ENCODE data around the gene CNTN4.

CNTN4 gene

DNA sequence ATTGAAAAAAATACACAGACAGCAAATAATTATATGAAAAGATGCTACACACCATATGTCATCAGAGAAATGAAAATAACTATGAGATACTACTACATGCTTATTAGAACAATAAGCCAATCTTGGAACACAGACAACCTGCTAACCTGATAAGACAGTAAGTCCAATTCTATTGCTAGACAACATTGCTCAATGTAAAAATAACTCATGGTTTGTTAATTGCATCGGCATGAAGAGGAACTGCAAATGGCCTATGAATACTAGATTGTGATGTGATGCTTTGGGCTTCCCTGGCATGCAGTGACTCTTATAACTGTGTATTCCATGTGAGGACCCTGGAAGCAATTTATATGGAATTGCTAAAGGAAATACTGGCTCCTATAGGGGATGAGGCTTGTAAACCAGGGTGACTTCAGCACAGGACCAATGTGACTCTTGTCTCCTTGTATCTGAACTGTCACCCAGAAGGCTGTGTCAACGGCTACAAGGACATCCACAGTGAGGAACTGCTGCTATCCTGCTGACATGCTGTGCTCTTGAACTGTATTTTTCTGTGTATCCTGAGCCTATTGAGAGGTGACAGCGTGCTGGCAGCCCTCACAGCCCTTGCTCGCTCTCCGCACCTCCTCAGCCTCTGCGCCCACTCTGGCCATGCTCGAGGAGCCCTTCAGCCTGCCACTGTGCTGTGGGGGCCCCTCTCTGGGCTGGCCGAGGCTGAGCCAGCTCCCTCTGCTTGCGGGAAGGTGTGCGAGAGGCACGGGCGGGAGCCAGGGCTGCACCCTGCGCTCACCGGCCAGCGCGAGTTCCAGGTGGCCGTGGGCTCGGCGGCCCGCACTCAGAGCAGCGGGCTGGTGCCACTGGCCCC is 385.7 kb downstream of the CNTN4 start:
- Histone ChIP-seq H3K4me1 (ENCODE audit: control insufficient read depth, insufficient read depth, low read length) (no peaks in the 10 kb centered on the region), H3K4me3 (ENCODE audit: low read length) (no peak overlapping the region), H3K9me3 (ENCODE audit: control insufficient read depth, low read length) (no peaks in the 10 kb centered on the region), H3K27me3 (replicated peaks; ENCODE audit: control insufficient read depth, insufficient read depth, low read length) (no peaks in the 10 kb centered on the region), H3K36me3 (ENCODE audit: control insufficient read depth, insufficient read depth, low read length, severe bottlenecking) (no peaks in the 10 kb centered on the region), H3K9ac (ENCODE audit: low read length) (no peak overlapping the region)
- no peak for DNase-seq (ENCODE audit: low read depth)

DNA sequence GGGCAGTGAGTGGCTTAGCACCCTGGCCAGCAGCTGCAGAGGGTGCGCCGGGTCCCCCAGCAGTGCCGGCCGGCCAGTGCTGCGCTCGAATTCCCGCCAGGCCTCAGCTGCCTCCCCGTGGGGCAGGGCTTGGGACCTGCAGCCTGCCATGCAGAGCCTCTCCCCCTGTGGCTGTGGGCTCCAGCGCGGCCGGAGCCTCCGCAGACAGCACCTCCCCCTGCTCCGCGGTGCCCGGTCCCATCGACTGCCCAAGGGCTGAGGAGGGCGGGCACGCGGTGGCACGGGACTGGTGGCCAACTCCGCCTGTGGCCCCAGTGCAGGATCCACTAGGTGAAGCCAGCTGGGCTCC is 386.3 kb downstream of the CNTN4 start:
- Histone ChIP-seq H3K4me3 (ENCODE audit: low read length) (no peak overlapping the region), H3K27me3 (replicated peaks; ENCODE audit: control insufficient read depth, insufficient read depth, low read length) (no peaks in the 10 kb centered on the region), H3K9me3 (ENCODE audit: control insufficient read depth, low read length) (no peaks in the 10 kb centered on the region), H3K4me1 (ENCODE audit: control insufficient read depth, insufficient read depth, low read length) (no peaks in the 10 kb centered on the region), H3K9ac (ENCODE audit: low read length) (no peak overlapping the region), H3K36me3 (ENCODE audit: control insufficient read depth, insufficient read depth, low read length, severe bottlenecking) (no peaks in the 10 kb centered on the region)
- DNase-seq (ENCODE audit: low read depth): no peak

DNA sequence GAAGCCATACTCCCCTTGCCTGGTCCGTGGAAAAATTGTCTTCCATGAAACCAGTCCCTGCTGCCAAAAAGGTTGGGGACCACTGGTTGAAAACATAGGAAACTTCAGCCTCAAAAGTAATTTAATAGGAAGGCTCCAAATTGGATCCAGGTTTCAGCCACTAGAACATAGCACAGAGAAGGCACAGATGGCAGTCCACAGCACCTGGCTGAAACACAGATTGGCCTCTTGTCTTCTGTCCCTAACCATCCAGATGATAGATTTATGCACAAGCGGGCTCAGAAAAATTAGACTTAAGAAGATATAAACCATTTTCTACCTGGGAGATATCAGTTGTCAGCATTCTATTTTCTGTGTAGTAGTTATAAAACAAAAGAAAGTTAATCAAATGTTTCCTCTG is 397.1 kb downstream of the CNTN4 start:
- H3K27me3 ChIP-seq (replicated peaks; ENCODE audit: control insufficient read depth, insufficient read depth, low read length): no peaks in the 10 kb centered on the region
- H3K9ac ChIP-seq (ENCODE audit: low read length): no peak overlapping the region
- no peaks in the 10 kb centered on the region for H3K36me3 ChIP-seq (ENCODE audit: control insufficient read depth, insufficient read depth, low read length, severe bottlenecking)
- H3K4me3 ChIP-seq (ENCODE audit: low read length): no peak overlapping the region
- H3K4me1 ChIP-seq (ENCODE audit: control insufficient read depth, insufficient read depth, low read length): no peaks in the 10 kb centered on the region
- DNase-seq (ENCODE audit: low read depth): no peak
- no peaks in the 10 kb centered on the region for H3K9me3 ChIP-seq (ENCODE audit: control insufficient read depth, low read length)

DNA sequence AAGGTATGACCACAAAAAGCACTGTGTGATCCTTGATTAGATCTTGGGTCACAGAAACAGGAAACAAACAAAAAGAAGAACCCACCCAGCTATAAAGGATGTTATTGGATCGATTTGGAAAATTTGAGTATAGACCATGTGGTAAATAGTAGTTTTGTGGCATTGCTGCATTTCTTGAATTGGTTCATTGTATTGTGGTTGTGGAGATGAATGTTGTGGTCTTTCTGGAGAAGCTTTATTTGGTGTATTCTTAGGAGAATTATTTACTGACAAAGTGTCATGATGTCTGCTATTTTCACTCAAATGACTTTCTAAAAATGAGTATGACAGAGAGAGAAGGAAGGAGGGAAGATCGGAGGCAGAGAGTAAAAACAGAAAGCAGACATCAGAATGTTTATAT is 406.2 kb downstream of the CNTN4 start:
- no peak for DNase-seq (ENCODE audit: low read depth)
- Histone ChIP-seq H3K4me1 (ENCODE audit: control insufficient read depth, insufficient read depth, low read length) (no peaks in the 10 kb centered on the region), H3K9ac (ENCODE audit: low read length) (no peak overlapping the region)

DNA sequence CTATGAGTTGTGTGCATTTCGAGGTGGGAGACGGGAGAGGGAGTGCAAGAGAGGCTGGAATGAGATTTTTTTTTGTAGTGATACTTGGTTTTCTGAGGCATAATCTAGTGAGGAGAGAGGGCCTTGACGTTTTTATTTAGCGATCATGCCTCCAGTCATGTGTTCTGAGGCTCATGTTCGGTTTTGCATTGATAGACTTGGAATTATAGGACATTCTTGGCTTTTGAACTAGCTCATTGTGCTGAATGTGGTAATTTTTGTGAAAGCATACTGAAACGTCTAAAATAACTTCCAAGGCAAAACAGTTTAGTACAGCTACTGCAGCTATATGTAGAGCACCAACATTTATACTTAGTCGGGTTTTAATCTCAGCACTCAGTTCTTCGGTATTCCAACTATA is 408.1 kb downstream of the CNTN4 start:
- no peaks in the 10 kb centered on the region for H3K27me3 ChIP-seq (replicated peaks; ENCODE audit: control insufficient read depth, insufficient read depth, low read length)
- no peak for DNase-seq (ENCODE audit: low read depth)
- no peak overlapping the region for H3K9ac ChIP-seq (ENCODE audit: low read length)
- H3K36me3 ChIP-seq (ENCODE audit: control insufficient read depth, insufficient read depth, low read length, severe bottlenecking): no peaks in the 10 kb centered on the region
- no peak overlapping the region for H3K4me3 ChIP-seq (ENCODE audit: low read length)
- H3K4me1 ChIP-seq (ENCODE audit: control insufficient read depth, insufficient read depth, low read length): no peaks in the 10 kb centered on the region
- no peaks in the 10 kb centered on the region for H3K9me3 ChIP-seq (ENCODE audit: control insufficient read depth, low read length)

More for the DNA sequence above, 406.2 kb downstream of the CNTN4 start:
- Histone ChIP-seq H3K27me3 (replicated peaks; ENCODE audit: control insufficient read depth, insufficient read depth, low read length) (no peaks in the 10 kb centered on the region), H3K9me3 (ENCODE audit: control insufficient read depth, low read length) (no peaks in the 10 kb centered on the region), H3K4me3 (ENCODE audit: low read length) (no peak overlapping the region), H3K36me3 (ENCODE audit: control insufficient read depth, insufficient read depth, low read length, severe bottlenecking) (no peaks in the 10 kb centered on the region)

DNA sequence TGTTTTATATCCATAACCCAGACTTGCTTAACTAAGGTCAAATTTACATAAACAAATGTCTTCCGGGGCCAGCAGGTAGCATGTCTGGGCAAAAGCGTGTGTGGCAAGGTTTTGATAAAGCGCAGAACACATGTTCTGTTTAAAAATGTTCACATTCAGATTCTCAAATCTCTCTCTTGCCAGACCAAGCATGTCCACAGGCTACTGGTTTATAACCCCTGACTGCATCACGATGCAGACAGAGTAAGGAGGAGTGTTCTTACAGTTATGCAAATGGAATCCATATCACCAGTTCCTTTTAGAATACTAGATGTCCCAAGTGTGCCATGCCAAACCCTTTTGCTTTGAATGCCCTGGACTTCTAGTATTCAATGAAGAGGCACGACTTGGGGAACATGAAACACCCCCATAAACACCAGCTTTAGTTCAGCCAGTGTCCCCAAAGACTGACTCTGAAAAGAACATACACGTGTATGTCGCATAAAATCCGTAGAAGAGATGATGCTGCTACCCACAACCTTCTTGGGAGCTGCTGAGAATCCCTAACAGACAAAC is 412.0 kb downstream of the CNTN4 start:
- Histone ChIP-seq H3K9ac (ENCODE audit: low read length) (no peak overlapping the region), H3K4me1 (ENCODE audit: control insufficient read depth, insufficient read depth, low read length) (no peaks in the 10 kb centered on the region), H3K4me3 (ENCODE audit: low read length) (no peak overlapping the region), H3K27me3 (replicated peaks; ENCODE audit: control insufficient read depth, insufficient read depth, low read length) (peaks cover 6% of the 10 kb centered on the region), H3K36me3 (ENCODE audit: control insufficient read depth, insufficient read depth, low read length, severe bottlenecking) (no peaks in the 10 kb centered on the region), H3K9me3 (ENCODE audit: control insufficient read depth, low read length) (no peaks in the 10 kb centered on the region)
- no peak for DNase-seq (ENCODE audit: low read depth)

DNA sequence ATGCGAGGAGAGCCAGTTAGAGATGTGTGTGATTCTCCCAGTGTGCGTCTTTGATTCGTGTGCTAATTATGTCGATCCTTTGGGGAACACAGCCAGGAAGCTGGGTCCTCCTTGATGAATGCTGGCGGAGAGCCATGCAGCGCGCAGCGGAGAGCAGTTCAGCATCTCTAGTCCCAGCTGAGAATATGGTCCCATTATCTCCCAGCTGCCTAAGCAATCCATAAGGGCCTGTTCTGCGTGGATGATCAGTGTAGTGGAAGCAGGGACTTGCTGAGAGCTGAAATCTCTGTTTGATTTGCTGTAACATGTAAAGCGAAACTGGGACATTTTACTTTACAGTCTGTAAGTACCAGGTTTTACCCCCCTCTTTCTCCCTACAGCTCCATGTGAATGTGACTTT is 412.7 kb downstream of the CNTN4 start:
- H3K36me3 ChIP-seq (ENCODE audit: control insufficient read depth, insufficient read depth, low read length, severe bottlenecking): no peaks in the 10 kb centered on the region
- H3K27me3 ChIP-seq (replicated peaks; ENCODE audit: control insufficient read depth, insufficient read depth, low read length): peaks cover 6% of the 10 kb centered on the region
- H3K9me3 ChIP-seq (ENCODE audit: control insufficient read depth, low read length): no peaks in the 10 kb centered on the region
- no peak overlapping the region for H3K9ac ChIP-seq (ENCODE audit: low read length)
- DNase-seq (ENCODE audit: low read depth): no peak
- no peaks in the 10 kb centered on the region for H3K4me1 ChIP-seq (ENCODE audit: control insufficient read depth, insufficient read depth, low read length)
- H3K4me3 ChIP-seq (ENCODE audit: low read length): no peak overlapping the region

DNA sequence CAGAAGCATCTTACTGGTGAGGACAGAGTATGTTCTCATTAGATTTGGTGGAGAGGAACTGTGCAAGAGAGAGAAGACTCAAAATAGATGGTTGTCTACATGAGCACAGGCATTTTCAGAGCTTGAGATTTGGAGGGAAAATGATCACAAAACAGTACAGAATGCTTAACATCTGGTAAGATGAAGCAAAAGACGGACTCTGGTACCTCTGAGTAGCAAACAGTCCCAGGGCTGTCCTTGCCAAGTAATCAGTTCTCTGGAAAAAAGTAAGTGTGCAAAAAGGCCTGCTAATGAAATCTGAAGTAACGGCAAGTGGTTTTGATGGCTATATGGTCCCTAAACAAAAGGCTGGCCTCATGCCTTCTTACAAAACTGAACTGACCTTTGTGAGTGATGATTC is 414.2 kb downstream of the CNTN4 start:
- no peak for DNase-seq (ENCODE audit: low read depth)
- no peak overlapping the region for H3K4me3 ChIP-seq (ENCODE audit: low read length)
- no peaks in the 10 kb centered on the region for H3K36me3 ChIP-seq (ENCODE audit: control insufficient read depth, insufficient read depth, low read length, severe bottlenecking)
- H3K9me3 ChIP-seq (ENCODE audit: control insufficient read depth, low read length): no peaks in the 10 kb centered on the region
- H3K27me3 ChIP-seq (replicated peaks; ENCODE audit: control insufficient read depth, insufficient read depth, low read length): peaks cover 6% of the 10 kb centered on the region
- H3K9ac ChIP-seq (ENCODE audit: low read length): no peak overlapping the region
- no peaks in the 10 kb centered on the region for H3K4me1 ChIP-seq (ENCODE audit: control insufficient read depth, insufficient read depth, low read length)

DNA sequence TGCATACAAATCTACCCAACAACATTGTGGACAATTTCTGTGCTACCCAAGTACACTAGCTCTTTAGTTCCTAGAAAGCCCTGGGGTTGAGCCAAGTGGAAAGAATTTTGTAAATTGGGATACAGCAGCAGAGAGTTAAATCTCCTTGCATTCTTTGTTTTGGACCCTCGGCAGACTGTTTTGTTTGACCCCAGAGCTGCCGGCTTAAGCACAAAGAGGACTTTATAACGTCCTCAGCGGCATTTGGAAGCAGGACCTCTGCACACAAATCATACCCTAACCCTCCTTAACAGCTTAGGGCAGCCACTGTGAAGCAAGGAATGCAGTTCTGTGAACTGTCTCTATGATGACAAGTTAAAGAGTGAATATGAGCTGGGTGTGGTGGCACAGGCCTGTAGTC is 415.3 kb downstream of the CNTN4 start:
- Histone ChIP-seq H3K4me3 (ENCODE audit: low read length) (no peak overlapping the region), H3K36me3 (ENCODE audit: control insufficient read depth, insufficient read depth, low read length, severe bottlenecking) (no peaks in the 10 kb centered on the region), H3K9me3 (ENCODE audit: control insufficient read depth, low read length) (no peaks in the 10 kb centered on the region), H3K9ac (ENCODE audit: low read length) (no peak overlapping the region), H3K27me3 (replicated peaks; ENCODE audit: control insufficient read depth, insufficient read depth, low read length) (peaks cover 6% of the 10 kb centered on the region), H3K4me1 (ENCODE audit: control insufficient read depth, insufficient read depth, low read length) (no peaks in the 10 kb centered on the region)
- DNase-seq (ENCODE audit: low read depth): no peak

DNA sequence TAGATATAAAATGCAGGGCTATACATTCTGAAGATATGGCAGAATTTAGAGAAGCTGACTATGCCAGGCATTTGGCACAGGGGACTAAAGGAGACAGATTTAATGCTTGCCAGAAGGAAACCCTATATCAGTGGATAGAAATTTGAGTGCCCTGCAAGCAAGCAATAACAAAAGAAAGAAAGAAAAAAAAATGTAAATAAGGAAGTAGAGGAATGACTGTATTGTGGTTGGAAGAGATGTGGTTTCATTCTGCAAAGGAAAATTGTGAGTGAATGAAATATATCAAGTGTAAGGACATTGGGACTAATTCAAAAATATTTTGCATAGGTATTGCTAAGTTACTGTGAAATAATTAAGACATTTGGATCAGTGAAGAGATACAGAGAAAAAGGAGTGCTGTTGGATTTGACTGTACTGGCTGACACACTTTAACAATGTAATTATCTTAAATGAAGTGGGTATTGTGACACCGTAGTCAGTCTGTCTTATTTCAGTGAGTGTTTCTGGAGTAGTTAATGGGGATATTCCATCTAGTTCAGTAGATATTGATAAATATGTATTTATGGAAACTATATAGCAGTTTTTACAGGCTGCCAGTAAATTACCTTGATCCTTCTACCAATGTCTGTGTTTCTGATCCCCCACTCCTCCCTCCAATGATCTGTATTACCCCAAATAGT is 418.2 kb downstream of the CNTN4 start:
- Histone ChIP-seq H3K36me3 (ENCODE audit: control insufficient read depth, insufficient read depth, low read length, severe bottlenecking) (no peaks in the 10 kb centered on the region), H3K4me1 (ENCODE audit: control insufficient read depth, insufficient read depth, low read length) (no peaks in the 10 kb centered on the region), H3K9me3 (ENCODE audit: control insufficient read depth, low read length) (no peaks in the 10 kb centered on the region), H3K27me3 (replicated peaks; ENCODE audit: control insufficient read depth, insufficient read depth, low read length) (peaks cover 6% of the 10 kb centered on the region), H3K4me3 (ENCODE audit: low read length) (no peak overlapping the region), H3K9ac (ENCODE audit: low read length) (no peak overlapping the region)
- DNase-seq (ENCODE audit: low read depth): no peak

DNA sequence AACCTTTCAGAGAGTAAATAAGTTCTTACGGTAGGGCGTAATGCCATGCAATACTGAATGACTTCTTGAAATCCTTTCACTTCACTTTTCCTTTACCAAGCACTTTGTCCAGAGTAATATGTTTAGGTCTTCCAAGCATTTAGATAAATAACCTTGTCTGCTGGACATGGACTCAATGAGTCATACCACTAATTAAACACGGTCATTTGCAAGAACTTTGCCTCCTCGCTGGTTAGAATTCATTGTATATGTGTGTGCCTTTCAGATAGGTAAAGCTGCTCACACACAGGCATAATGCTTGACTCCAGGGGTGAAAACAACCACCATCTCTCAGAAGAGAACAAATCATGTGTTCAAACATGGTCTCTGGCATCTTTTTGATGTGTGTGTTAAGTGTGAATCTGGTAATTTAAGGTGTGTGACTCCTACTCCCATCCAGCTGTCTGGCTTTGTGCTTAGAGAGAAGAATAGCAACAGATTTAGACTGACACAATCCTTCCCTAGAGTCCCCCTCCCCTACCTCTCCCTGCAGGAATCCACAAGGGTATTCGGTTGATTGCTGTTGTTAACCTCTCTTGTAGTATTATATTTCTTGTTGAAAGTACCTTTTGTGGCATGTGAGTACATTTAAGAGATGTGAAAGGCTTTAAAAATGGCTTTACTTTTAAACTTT is 419.0 kb downstream of the CNTN4 start:
- Histone ChIP-seq H3K36me3 (ENCODE audit: control insufficient read depth, insufficient read depth, low read length, severe bottlenecking) (no peaks in the 10 kb centered on the region), H3K27me3 (replicated peaks; ENCODE audit: control insufficient read depth, insufficient read depth, low read length) (peaks cover 1% of the 10 kb centered on the region), H3K4me1 (ENCODE audit: control insufficient read depth, insufficient read depth, low read length) (no peaks in the 10 kb centered on the region), H3K4me3 (ENCODE audit: low read length) (no peak overlapping the region), H3K9me3 (ENCODE audit: control insufficient read depth, low read length) (no peaks in the 10 kb centered on the region), H3K9ac (ENCODE audit: low read length) (no peak overlapping the region)
- DNase-seq (ENCODE audit: low read depth): no peak
